Neuronal stem cell (in vitro differentiated cells): ENCODE data around the gene GGA1.

Source experiments
- DNase-seq: peaks from one replicate; pipeline ENCODE4 v3.0.0-alpha.2; 2013; ENCODE audit warnings: low spot score
- H2AFZ ChIP-seq: one replicate; pipeline ENCODE4 v1.6.1; 2013; ENCODE audit warnings: mild to moderate bottlenecking, low read length, inconsistent platforms
- H2AK5ac ChIP-seq: 2 replicates; pipeline ENCODE4 v1.6.1; 2013; ENCODE audit warnings: low read depth, mild to moderate bottlenecking, inconsistent platforms, low read length, moderate library complexity, mixed read lengths
- H2BK120ac ChIP-seq: 2 replicates; pipeline ENCODE4 v1.6.1; 2013; ENCODE audit warnings: low read depth, mild to moderate bottlenecking, inconsistent platforms, low read length, moderate library complexity, mixed read lengths
- H2BK12ac ChIP-seq: one replicate; pipeline ENCODE4 v1.6.1; 2013; ENCODE audit warnings: low read length, inconsistent platforms
- H2BK15ac ChIP-seq: 2 replicates; pipeline ENCODE4 v1.6.1; 2013; ENCODE audit warnings: mild to moderate bottlenecking, low read length, inconsistent platforms, mixed read lengths
- H2BK5ac ChIP-seq: one replicate; pipeline ENCODE4 v1.6.1; 2013; ENCODE audit warnings: inconsistent platforms, mild to moderate bottlenecking, low read length, moderate library complexity
- H3K14ac ChIP-seq: one replicate; pipeline ENCODE4 v1.6.1; 2013; ENCODE audit warnings: low read length, inconsistent platforms
- H3K18ac ChIP-seq: 2 replicates; pipeline ENCODE4 v1.6.1; 2013; ENCODE audit warnings: low read length, inconsistent platforms
- H3K23ac ChIP-seq: 2 replicates; pipeline ENCODE4 v1.6.1; 2013; ENCODE audit warnings: low read depth, mild to moderate bottlenecking, mixed read lengths, low read length, inconsistent platforms; ENCODE audit not compliant: poor library complexity
- H3K27ac ChIP-seq: replicated peaks from 3 replicates; pipeline ENCODE4 v1.5.1; 2013; ENCODE audit warnings: low read length, inconsistent platforms
- H3K27me3 ChIP-seq, 3 experiments: 2 replicates each; pipeline ENCODE4 v1.6.1; 2013; ENCODE audit warnings: low read length in 3 of 3, mild to moderate bottlenecking in 2 of 3, inconsistent platforms in 1 of 3, low read depth in 1 of 3, mixed read lengths in 1 of 3, moderate library complexity in 1 of 3; ENCODE audit not compliant: control insufficient read depth in 3 of 3, insufficient read depth in 3 of 3
- H3K36me3 ChIP-seq, 2 donors: replicated peaks in 1 of 2; 2 replicates each; pipeline ENCODE4 v1.6.1; 2013; ENCODE audit warnings: low read length in 2 of 2; ENCODE audit not compliant: control insufficient read depth in 2 of 2, insufficient read depth in 2 of 2
- H3K4ac ChIP-seq: 2 replicates; pipeline ENCODE4 v1.6.1; 2013; ENCODE audit warnings: inconsistent platforms, mild to moderate bottlenecking, low read length, moderate library complexity
- H3K4me1 ChIP-seq, 2 donors: 1 replicate in 1 of 2; 2 replicates in 1 of 2; pipeline ENCODE4 v1.6.1; 2013; ENCODE audit warnings: low read length in 2 of 2, low read depth in 1 of 2; ENCODE audit not compliant: control insufficient read depth in 2 of 2, insufficient read depth in 1 of 2
- H3K4me2 ChIP-seq: one replicate; pipeline ENCODE4 v1.6.1; 2013; ENCODE audit warnings: mild to moderate bottlenecking, low read length, inconsistent platforms; ENCODE audit not compliant: insufficient read depth, poor library complexity, severe bottlenecking
- H3K4me3 ChIP-seq, 2 donors: 2 replicates each; pipeline ENCODE4 v1.5.1; 2013; ENCODE audit warnings: low read length in 2 of 2, mild to moderate bottlenecking in 2 of 2, inconsistent platforms in 1 of 2, moderate library complexity in 1 of 2
- H3K79me1 ChIP-seq: one replicate; pipeline ENCODE4 v1.6.1; 2013; ENCODE audit warnings: low read depth, mild to moderate bottlenecking, inconsistent platforms, low read length, moderate library complexity
- H3K9ac ChIP-seq: one replicate; pipeline ENCODE4 v1.6.1; 2013; ENCODE audit warnings: mild to moderate bottlenecking, low read depth, low read length, inconsistent platforms; ENCODE audit not compliant: poor library complexity
- H3K9me3 ChIP-seq, 2 donors: replicated peaks in 1 of 2; 2 replicates each; pipeline versions ENCODE3 to v1.6.1; 2013; ENCODE audit warnings: low read length in 2 of 2, mild to moderate bottlenecking in 2 of 2, inconsistent platforms in 1 of 2, low read depth in 1 of 2, mixed read lengths in 1 of 2, moderate library complexity in 1 of 2; ENCODE audit not compliant: control insufficient read depth in 2 of 2, insufficient read depth in 1 of 2
- H4K8ac ChIP-seq: one replicate; pipeline ENCODE4 v1.6.1; 2013; ENCODE audit warnings: low read depth, mild to moderate bottlenecking, inconsistent platforms, low read length, moderate library complexity
- H4K91ac ChIP-seq: one replicate; pipeline ENCODE4 v1.6.1; 2013; ENCODE audit warnings: low read length, low read depth, mild to moderate bottlenecking, inconsistent platforms; ENCODE audit not compliant: poor library complexity
- WGBS, 2 donors: extraction: QIAGEN DNeasy Blood & Tissue Kit; methylation state at CpG; one replicate each; pipeline ENCODE4 v1.1.7; 2013; ENCODE audit warnings: missing lambda C conversion rate in 2 of 2, mixed read lengths in 1 of 2; ENCODE audit not compliant: insufficient read length in 2 of 2, insufficient replicate concordance in 1 of 2; ENCODE audit errors: extremely low coverage in 2 of 2; 5-methylcytosine and 5-hydroxymethylcytosine counted together

Gene GGA1

DNA sequence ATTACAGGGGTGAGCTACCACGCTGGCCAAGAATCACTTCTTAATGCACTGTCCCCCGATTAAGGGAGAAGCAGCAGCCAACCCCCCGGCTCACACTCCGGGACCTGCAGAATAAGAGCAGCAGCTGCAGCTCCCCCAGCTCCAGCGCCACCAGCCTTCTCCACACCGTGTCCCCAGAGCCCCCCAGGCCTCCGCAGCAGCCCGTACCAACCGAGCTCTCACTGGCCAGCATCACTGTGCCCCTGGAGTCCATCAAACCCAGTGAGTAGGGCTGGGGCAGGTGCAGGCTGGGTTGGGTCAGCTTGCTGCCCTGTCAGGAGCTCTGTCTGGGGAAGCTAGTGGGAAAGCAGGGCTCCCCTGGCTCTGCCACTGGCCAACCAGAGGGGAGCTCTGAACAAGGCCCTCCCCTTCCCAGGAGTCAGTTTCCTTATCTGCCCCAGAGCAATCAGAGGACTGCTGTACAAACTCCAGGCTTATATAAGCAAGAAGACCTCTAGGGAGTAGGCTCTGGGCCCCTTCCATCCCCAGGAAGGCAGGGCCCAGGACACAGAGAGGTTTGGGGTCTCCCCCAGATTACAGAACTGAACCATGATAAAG, 22.3 kb downstream of the GGA1 start:
- no peak overlapping the region for H3K4ac ChIP-seq
- no peak overlapping the region for H2AK5ac ChIP-seq
- no peak overlapping the region for H2BK120ac ChIP-seq
- H2BK5ac ChIP-seq, result no peak overlapping the region
- DNase-seq, result no peak
- H2AFZ ChIP-seq, result no peak overlapping the region
- H3K27me3 ChIP-seq, result no peaks in the 10 kb centered on the region
- H2BK15ac ChIP-seq, result no peak overlapping the region
- peaks cover 16 to 22% of the 10 kb centered on the region in 2 donors for H3K4me1 ChIP-seq
- H3K4me3 ChIP-seq, result no peak overlapping the region
- no CpG with 5 or more reads among the region's 9 CpGs for WGBS, 2 donors
- no peak overlapping the region for H4K8ac ChIP-seq
- no peak overlapping the region for H3K4me2 ChIP-seq
- H2BK12ac ChIP-seq, result no peak overlapping the region
- H3K9ac ChIP-seq, result no peak overlapping the region
- no peak overlapping the region for H3K23ac ChIP-seq
- no peak overlapping the region for H3K27ac ChIP-seq
- no peak overlapping the region for H3K18ac ChIP-seq
- no peaks in the 10 kb centered on the region for H3K9me3 ChIP-seq
- H4K91ac ChIP-seq, result no peak overlapping the region
- peaks cover 25 to 67% of the 10 kb centered on the region in 2 donors for H3K36me3 ChIP-seq
- H3K14ac ChIP-seq, result no peak overlapping the region
- H3K79me1 ChIP-seq, result peaks cover 1% of the 10 kb centered on the region

GRCh38 chr22:37631448-37632173, 23.0 kb downstream of the GGA1 start:
- Histone ChIP-seq H2BK15ac (no peak overlapping the region), H3K9me3 (no peaks in the 10 kb centered on the region), H2AK5ac (no peak overlapping the region), H3K27ac (no peak overlapping the region), H3K18ac (no peak overlapping the region), H2BK5ac (no peak overlapping the region), H3K36me3 (peaks cover 24 to 61% of the 10 kb centered on the region in 2 donors), H3K23ac (peak overlapping the region; percentile 8), H3K9ac (no peak overlapping the region), H3K14ac (no peak overlapping the region), H3K27me3 (no peaks in the 10 kb centered on the region), H2AFZ (no peak overlapping the region), H4K91ac (no peak overlapping the region), H3K4me1 (peaks cover 16 to 24% of the 10 kb centered on the region in 2 donors), H3K4me3 (no peak overlapping the region), H3K4me2 (no peak overlapping the region), H2BK120ac (no peak overlapping the region), H2BK12ac (no peak overlapping the region), H4K8ac (no peak overlapping the region), H3K4ac (no peak overlapping the region), H3K79me1 (peaks cover 1% of the 10 kb centered on the region)
- DNase-seq, result no peak
- no CpG with 5 or more reads among the region's 19 CpGs for WGBS, 2 donors

DNA sequence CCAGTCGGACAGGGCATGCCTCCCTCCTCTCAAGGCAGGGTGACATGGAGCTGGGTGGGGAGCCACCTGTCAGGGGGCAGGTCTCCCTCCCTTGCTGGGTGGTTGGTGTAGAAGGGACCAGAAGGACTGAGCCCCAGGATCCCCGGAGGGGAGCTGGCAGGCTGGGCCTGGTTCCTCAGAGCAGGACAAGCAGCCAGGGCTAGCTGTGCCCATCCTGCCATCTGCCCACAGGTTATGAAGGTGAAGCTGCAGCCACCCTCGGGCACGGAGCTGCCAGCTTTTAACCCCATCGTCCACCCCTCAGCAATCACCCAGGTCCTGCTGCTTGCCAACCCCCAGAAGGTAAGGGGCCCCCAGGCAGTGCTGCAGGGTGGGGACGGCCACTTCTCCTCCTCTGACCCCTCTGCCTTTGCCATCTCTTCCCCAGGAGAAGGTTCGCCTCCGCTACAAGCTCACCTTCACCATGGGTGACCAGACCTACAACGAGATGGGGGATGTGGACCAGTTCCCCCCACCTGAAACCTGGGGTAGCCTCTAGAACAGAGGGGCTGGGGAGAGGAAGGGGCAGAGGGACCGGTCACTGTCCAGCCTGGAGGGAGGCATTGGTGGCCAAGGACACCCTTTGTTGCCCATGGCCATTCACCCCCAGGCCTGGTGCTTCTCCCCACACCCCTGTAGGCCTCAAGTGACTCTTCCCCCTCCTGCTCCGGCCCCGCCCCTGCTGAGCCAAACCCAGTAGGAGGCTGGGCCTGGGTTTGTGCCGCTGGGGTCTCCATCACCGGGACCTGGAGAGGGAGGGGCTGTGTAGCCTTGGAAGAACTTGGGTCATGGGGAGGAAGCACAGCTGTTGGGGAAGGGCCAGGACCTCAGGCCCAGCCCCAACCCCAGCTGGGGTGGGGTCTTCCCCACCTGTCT, 23.8 kb downstream of the GGA1 start:
- Histone ChIP-seq H3K14ac (no peak overlapping the region), H3K4me1 (peaks cover 16 to 27% of the 10 kb centered on the region in 2 donors), H2BK12ac (no peak overlapping the region), H3K9ac (no peak overlapping the region), H3K27me3 (no peaks in the 10 kb centered on the region), H2AFZ (no peak overlapping the region), H3K4me2 (no peak overlapping the region), H3K4ac (no peak overlapping the region), H4K8ac (no peak overlapping the region), H2BK5ac (peak overlapping the region; percentile 26), H3K27ac (no peak overlapping the region), H2AK5ac (peak overlapping the region; percentile 9), H3K18ac (peak overlapping the region; percentile 3), H3K4me3 (no peak overlapping the region), H3K36me3 (peaks cover 24 to 55% of the 10 kb centered on the region in 2 donors), H4K91ac (no peak overlapping the region), H3K9me3 (no peaks in the 10 kb centered on the region), H2BK15ac (no peak overlapping the region), H2BK120ac (no peak overlapping the region), H3K23ac (peak overlapping the region; percentile 8), H3K79me1 (peaks cover 1% of the 10 kb centered on the region)
- DNase-seq, result no peak
- no CpG with 5 or more reads among the region's 14 CpGs for WGBS, 2 donors
